ENCODE measurements around the gene PLOD2. TPM values are rescaled to one million over a fixed set of nuclear protein-coding genes. Genes with fewer than 3 reads are reported as not detected.

PLOD2 gene
- total and polyA plus RNA-seq, 9 of the 15 experiments (the other 6 are each of a cell fraction or from before 2014, with no cell fraction given): 0.18 to 1.5 (median 0.58) TPM

GRCh38 chr3:146134348-146135117, 26.5 kb downstream of the PLOD2 start (continued):
- TF ChIP-seq RERE (CRISPR knock-in tag; IDR thresholded peaks at IDR 0.05; ENCODE audit: borderline replicate concordance): no peak
- TF ChIP-seq PHB2 (IDR thresholded peaks at IDR 0.05; ENCODE audit: low read depth): no peak
- no peak for TF ChIP-seq RBM15 (IDR thresholded peaks at IDR 0.05; ENCODE audit: insufficient read depth, low read length)

GRCh38 chr3:146133441-146133840, 27.5 kb downstream of the PLOD2 start:
- Histone ChIP-seq H3K4me1 (replicated peaks in 1 of 2; ENCODE audit: control insufficient read depth in 2 of 2, insufficient read depth in 2 of 2, low read length in 2 of 2) (no peaks in the 10 kb centered on the region), H4K20me1 (replicated peaks; ENCODE audit: control insufficient read depth, insufficient read depth, low read length) (no peaks in the 10 kb centered on the region), H3K9me3 (replicated peaks; ENCODE audit: control insufficient read depth, insufficient read depth, low read depth, low read length) (no peaks in the 10 kb centered on the region), H3K4me2 (ENCODE audit: insufficient read depth, low read length) (no peak overlapping the region), H3K9me1 (ENCODE audit: control insufficient read depth, insufficient read depth, low read length) (no peaks in the 10 kb centered on the region), H2AFZ (ENCODE audit: low read depth, low read length) (no peak overlapping the region), H3K36me3 (ENCODE audit: control insufficient read depth, insufficient read depth, low read length) (no peaks in the 10 kb centered on the region), H3K79me2 (ENCODE audit: control insufficient read depth, insufficient read depth, low read length) (no peaks in the 10 kb centered on the region), H3K9ac (ENCODE audit: insufficient read depth in 1 of 2, low read depth in 2 of 2, low read length in 2 of 2) (no peak overlapping the region), H3K27ac (ENCODE audit: extremely low read depth, low read depth, low read length) (no peak overlapping the region), H3K4me3 (no peak overlapping the region), H3K27me3 (ENCODE audit: control insufficient read depth in 2 of 2, insufficient read depth in 2 of 2, low read length in 2 of 2) (no peaks in the 10 kb centered on the region)
- intact Hi-C loops (cut with micrococcal nuclease) (no loop called here), in situ Hi-C loops (cut with MboI) (no loop called here)
- no TSS peak for BruUV-seq (replicated peaks)
- DNase-seq (ENCODE audit: extremely low read depth in 1 of 4, low spot score in 3 of 4) (no peak), ATAC-seq (no peak), FAIRE-seq (no peak)
- ChIA-PET CTCF (ENCODE audit: low intra/inter-chr PET ratio) (no interaction called here), POLR2A (no interaction called here)
- WGBS (ENCODE audit: insufficient coverage, low coverage, missing lambda C conversion rate): 0% methylated on average over 2 of the region's 2 CpGs
- no peak for TF ChIP-seq HDAC2 (IDR thresholded peaks at IDR 0.05)
- no peak for TF ChIP-seq HNRNPH1 (optimal IDR thresholded peaks at IDR 0.05; ENCODE audit: low read depth, low read length)
- TF ChIP-seq ETS2 (tag; IDR thresholded peaks at IDR 0.05; ENCODE audit: borderline replicate concordance, poor library complexity, severe bottlenecking): no peak
- TF ChIP-seq MXI1 (IDR thresholded peaks at IDR 0.05; ENCODE audit: low read depth, low read length): no peak
- TF ChIP-seq E2F8 (IDR thresholded peaks at IDR 0.05; ENCODE audit: low read depth, partially characterized antibody): no peak
- TF ChIP-seq MEF2D (tag; conservative IDR thresholded peaks at IDR 0.05; ENCODE audit: low read depth): no peak
- no peak for TF ChIP-seq STAT5B (CRISPR knock-in tag; IDR thresholded peaks at IDR 0.05)
- no peak for TF ChIP-seq ZNF584 (CRISPR knock-in tag; IDR thresholded peaks at IDR 0.05; ENCODE audit: low read depth)
- no peak for TF ChIP-seq HIVEP1 (CRISPR knock-in tag; IDR thresholded peaks at IDR 0.05)
- no peak for TF ChIP-seq CSDE1 (IDR thresholded peaks at IDR 0.05)
